ENCODE results near the gene GRIA2.

The GRIA2 gene

GRCh38 chr4:157220371-157220881, at the start of gene GRIA2:
Gene GRIA2 (plus strand): TSS chr4:157220728. CDS start chr4:157221043, 315 bp downstream.
- peak within 1 kb of the TSS; percentile 6 for H3K4me3 ChIP-seq (ENCODE audit: low read depth, low read length)
- H3K36me3 ChIP-seq (ENCODE audit: control insufficient read depth in 2 of 2, insufficient read depth in 1 of 2, low read length in 2 of 2), result no peaks in the 10 kb centered on the region
- H3K9me3 ChIP-seq (ENCODE audit: control insufficient read depth, insufficient read depth, low read depth, low read length), result no peaks in the 10 kb centered on the region
- no peak within 1 kb of the TSS for H3K27ac ChIP-seq (ENCODE audit: extremely low read depth, low read depth, low read length)
- CTCF ChIA-PET, result interaction anchor here (0.6 to 2.4 kb wide), 4 partner anchors 250 to 975 kb away, joined by 3 to 7 read pairs (median 4); no protein-coding TSS in a partner anchor
- POLR2A ChIA-PET, result no interaction called here
- no peaks in the 10 kb centered on the region; the same call in 1 of the 2 replicates for H3K4me1 ChIP-seq (ENCODE audit: control insufficient read depth, insufficient read depth, low read length)
- TF ChIP-seq ZBTB26 (tag by site-specific recombination; optimal IDR thresholded peaks at IDR 0.05), result peak; percentile 73
- TF ChIP-seq ZNF335 (tag by site-specific recombination; conservative IDR thresholded peaks at IDR 0.05), result peak; percentile 39
- no peak for TF ChIP-seq ZNF529 (tag by site-specific recombination; IDR thresholded peaks at IDR 0.05; ENCODE audit: insufficient replicate concordance)
- TF ChIP-seq ZNF645 (tag by site-specific recombination; IDR thresholded peaks at IDR 0.05), result no peak
- TF ChIP-seq ZNF114 (tag by site-specific recombination; IDR thresholded peaks at IDR 0.05), result no peak
- TF ChIP-seq ZBTB44 (tag by site-specific recombination; IDR thresholded peaks at IDR 0.05), result peak; percentile 56; the same call in 1 of the 2 replicates
- TF ChIP-seq ZNF23 (tag by site-specific recombination; IDR thresholded peaks at IDR 0.05; ENCODE audit: borderline replicate concordance), result no peak
- peak; percentile 84 for TF ChIP-seq ZSCAN4 (tag by site-specific recombination; IDR thresholded peaks at IDR 0.05)
- 0 out of 2 replicates have a peak, but pooled peaks have one; percentile 63 for TF ChIP-seq HOXA7 (CRISPR knock-in tag; IDR thresholded peaks at IDR 0.05; ENCODE audit: borderline replicate concordance)
- no peak for TF ChIP-seq ZNF48 (tag by site-specific recombination; IDR thresholded peaks at IDR 0.05)
- TF ChIP-seq ZBTB8A (tag by site-specific recombination; IDR thresholded peaks at IDR 0.05), result no peak
- peak; percentile 79 for TF ChIP-seq PRDM1 (tag by site-specific recombination; IDR thresholded peaks at IDR 0.05)
- TF ChIP-seq ZNF398 (tag by site-specific recombination; IDR thresholded peaks at IDR 0.05), result peak; percentile 89
- no peak for TF ChIP-seq ZNF473 (tag by site-specific recombination; IDR thresholded peaks at IDR 0.05)
- TF ChIP-seq ZFP3 (tag by site-specific recombination; IDR thresholded peaks at IDR 0.05; ENCODE audit: low read depth), result no peak
- TF ChIP-seq TRIM28 (IDR thresholded peaks at IDR 0.05; ENCODE audit: borderline replicate concordance, low read length), result no peak
- TF ChIP-seq ZNF692 (tag by site-specific recombination; IDR thresholded peaks at IDR 0.05), result peak; percentile 36; the same call in 1 of the 2 replicates
- TF ChIP-seq GLIS1 (tag by site-specific recombination; IDR thresholded peaks at IDR 0.05), result 0 out of 2 replicates have a peak, but pooled peaks have one; percentile 9
- TF ChIP-seq SETDB1 (IDR thresholded peaks at IDR 0.05; ENCODE audit: insufficient read length, low read length), result no peak
- TF ChIP-seq HIC1 (tag by site-specific recombination; IDR thresholded peaks at IDR 0.05), result no peak
- TF ChIP-seq REST (tag by site-specific recombination; IDR thresholded peaks at IDR 0.05), result peak; percentile 97

Measured in HEK293 (cell line).